Left ventricle myocardium inferior (tissue), 1 donor: ENCODE results near the gene UEVLD. TPM values are rescaled to one million over a fixed set of nuclear protein-coding genes. Genes with fewer than 3 reads are reported as not detected.

Source experiments
- DNase-seq: peaks from one replicate; pipeline ENCODE4 v3.0.0-alpha.2; 2020
- H3K27ac ChIP-seq: fragments of 200-600 bp; replicated peaks from 2 replicates; pipeline ENCODE4 v1.8.0; 2021
- H3K27me3 ChIP-seq: fragments of 200-600 bp; 2 replicates; pipeline ENCODE4 v1.8.0; 2021; ENCODE audit warnings: low read depth
- H3K36me3 ChIP-seq: fragments of 200-600 bp; 2 replicates; pipeline ENCODE4 v1.8.0; 2021
- H3K4me1 ChIP-seq: fragments of 200-600 bp; 2 replicates; pipeline ENCODE4 v1.8.0; 2021
- H3K4me3 ChIP-seq: fragments of 200-600 bp; 2 replicates; pipeline ENCODE4 v1.8.0; 2021; ENCODE audit warnings: mild to moderate bottlenecking, moderate library complexity
- H3K9me3 ChIP-seq: fragments of 200-600 bp; replicated peaks from 2 replicates; pipeline ENCODE4 v1.8.0; 2021
- CTCF ChIP-seq: fragments of 200-600 bp; IDR thresholded peaks from 2 replicates; pipeline ENCODE4 v1.8.0; 2021; ENCODE audit warnings: antibody characterized with exemption, mild to moderate bottlenecking, borderline replicate concordance
- intact Hi-C: fragments of 100-400 bp; cut with micrococcal nuclease; formaldehyde crosslinking; loops from one replicate; pipeline ENCODE4 v1.11.0; 2022
- total RNA-seq: library from RNA; stranded (reverse); fragmentation: NEBNext Ultra II Directional; extraction: Animal tissue kit (Norgen Biotek cat#: 25700); gene quantifications from one replicate; pipeline ENCODE4 v1.2.1, GENCODE V29; 2021
- donor health status: DM: no; HTN: yes; CAD: no; lungs with severe emphysema.

The UEVLD gene
- total RNA-seq, 1 donor from 2014 or later, result 17.7 TPM

- intact Hi-C loops, result no loop called here
- H3K36me3 ChIP-seq, result peaks cover 62% of the 10 kb centered on the region
- no peak overlapping the region for H3K4me3 ChIP-seq
- TF ChIP-seq CTCF, result no peak
- H3K4me1 ChIP-seq, result peaks cover 15% of the 10 kb centered on the region
- no peaks in the 10 kb centered on the region for H3K27me3 ChIP-seq
- H3K27ac ChIP-seq, result no peak overlapping the region
- no peaks in the 10 kb centered on the region for H3K9me3 ChIP-seq
- DNase-seq, result no peak
Measured at GRCh38 chr11:18495703-18496102, 92.8 kb downstream of the UEVLD start.

GRCh38 chr11:18495271-18495670 lies 93.3 kb downstream of the UEVLD start:
- TF ChIP-seq CTCF, result no peak
- Histone ChIP-seq H3K36me3 (peaks cover 62% of the 10 kb centered on the region), H3K9me3 (no peaks in the 10 kb centered on the region), H3K27ac (no peak overlapping the region), H3K27me3 (no peaks in the 10 kb centered on the region), H3K4me1 (peaks cover 15% of the 10 kb centered on the region), H3K4me3 (no peak overlapping the region)
- no peak for DNase-seq
- intact Hi-C loops, result no loop called here

GRCh38 chr11:18493310-18493709 lies 95.2 kb downstream of the UEVLD start:
- H3K9me3 ChIP-seq, result no peaks in the 10 kb centered on the region
- DNase-seq, result no peak
- intact Hi-C loops, result no loop called here
- TF ChIP-seq CTCF, result no peak
- H3K27ac ChIP-seq, result no peak overlapping the region
- H3K4me3 ChIP-seq, result no peak overlapping the region
- H3K4me1 ChIP-seq, result peaks cover 15% of the 10 kb centered on the region
- no peaks in the 10 kb centered on the region for H3K27me3 ChIP-seq
- peaks cover 57% of the 10 kb centered on the region for H3K36me3 ChIP-seq

GRCh38 chr11:18492888-18493287 lies 95.6 kb downstream of the UEVLD start:
- no peaks in the 10 kb centered on the region for H3K9me3 ChIP-seq
- no peak overlapping the region for H3K27ac ChIP-seq
- H3K4me3 ChIP-seq, result no peak overlapping the region
- no peak for DNase-seq
- peaks cover 53% of the 10 kb centered on the region for H3K36me3 ChIP-seq
- H3K27me3 ChIP-seq, result no peaks in the 10 kb centered on the region
- intact Hi-C loops, result no loop called here
- H3K4me1 ChIP-seq, result peaks cover 15% of the 10 kb centered on the region
- no peak for TF ChIP-seq CTCF

GRCh38 chr11:18491924-18492323 lies 96.6 kb downstream of the UEVLD start:
- Histone ChIP-seq H3K9me3 (no peaks in the 10 kb centered on the region), H3K36me3 (peaks cover 48% of the 10 kb centered on the region), H3K4me3 (no peak overlapping the region), H3K27ac (no peak overlapping the region), H3K4me1 (peaks cover 15% of the 10 kb centered on the region), H3K27me3 (no peaks in the 10 kb centered on the region)
- no peak for DNase-seq
- TF ChIP-seq CTCF, result no peak
- intact Hi-C loops, result no loop called here
